T47D (cell line): ENCODE data around the gene COL9A3.
A peak's percentile ranks its signal among the peaks of the same experiment; 100 is the strongest.

Experiments
- DNase-seq, 2 experiments: peaks; one replicate each; pipeline versions ENCODE4 v3.0.0 to v3.0.0-alpha.2; 2011 to 2012; ENCODE audit warnings: low read depth in 1 of 2, low spot score in 1 of 2
- JUND ChIP-seq: IDR thresholded peaks from 2 replicates; pipeline ENCODE4 v1.6.1; 2012; ENCODE audit warnings: low read depth
- in situ Hi-C: cut with HindIII; loops from 2 replicates; pipeline ENCODE4 v1.10.0; 2016; ENCODE audit warnings: low sequenced_read_pairs, low pct_unique_long_range_greater_than_20kb

Gene COL9A3

GRCh38 chr20:62804021-62804626, 12.7 kb upstream of the COL9A3 start:
- in situ Hi-C loops: no loop called here
- TF ChIP-seq JUND: no peak
- DNase-seq: no peak

DNA sequence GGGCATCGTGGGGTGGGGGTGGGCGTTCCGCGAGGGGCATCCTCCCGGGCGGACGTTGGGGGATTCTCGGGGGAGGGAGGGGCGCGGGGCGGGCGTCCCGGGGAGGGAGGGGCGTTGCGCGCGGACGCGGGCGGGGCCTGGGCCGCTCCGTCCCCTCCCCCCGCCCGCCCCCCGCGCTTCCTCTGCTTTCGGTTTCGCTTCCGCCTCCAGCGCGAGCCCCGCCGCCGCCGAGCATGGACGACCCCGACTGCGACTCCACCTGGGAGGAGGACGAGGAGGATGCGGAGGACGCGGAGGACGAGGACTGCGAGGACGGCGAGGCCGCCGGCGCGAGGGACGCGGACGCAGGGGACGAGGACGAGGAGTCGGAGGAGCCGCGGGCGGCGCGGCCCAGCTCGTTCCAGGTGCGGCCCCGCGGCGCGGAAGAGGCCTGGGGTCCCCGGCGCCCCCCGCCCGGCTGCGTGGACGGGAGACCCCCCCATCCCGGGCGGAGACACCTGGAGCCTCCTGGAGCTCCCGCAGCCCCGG, 12.2 kb upstream of the COL9A3 start, which contains the start of gene OGFR:
TSS of gene OGFR (plus strand) at position 209 of the 528 bp plus-strand sequence. CDS start at position 234, 25 bp downstream.
- DNase-seq: peak; percentile 60 to 84
- in situ Hi-C loops: no loop called here

DNA sequence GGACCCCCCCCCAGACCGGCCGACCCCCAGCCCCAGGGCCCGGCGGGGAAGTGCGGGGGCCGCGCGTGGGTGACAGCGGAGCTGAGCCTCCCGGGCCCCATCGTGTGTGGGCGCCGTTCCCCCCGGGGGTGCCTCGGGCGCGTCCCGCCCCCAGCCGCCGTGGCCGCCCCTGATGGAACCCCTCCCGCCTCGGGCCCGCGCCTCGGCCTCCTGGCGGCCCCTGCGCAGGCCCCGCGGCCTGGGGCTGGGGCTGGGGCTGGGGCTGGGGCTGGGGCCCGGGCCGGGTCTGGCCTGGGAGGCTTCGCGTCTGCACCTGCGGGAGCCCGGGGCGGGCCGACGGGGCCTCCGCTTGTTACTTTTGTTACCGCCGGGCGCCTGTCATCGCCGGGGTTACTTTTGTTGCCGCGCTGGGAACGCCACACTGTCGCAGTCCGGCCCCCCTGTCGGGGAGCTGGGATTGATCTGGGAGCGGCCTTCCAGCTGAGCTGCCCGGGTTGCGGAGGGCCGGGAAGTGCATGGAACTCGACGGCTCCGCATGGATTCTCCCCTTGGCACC, 11.6 kb upstream of the COL9A3 start:
- no peak for TF ChIP-seq JUND
- DNase-seq: no peak
- in situ Hi-C loops: no loop called here

More for the DNA sequence above, 12.2 kb upstream of the COL9A3 start, which contains the start of gene OGFR:
- no peak for TF ChIP-seq JUND

GRCh38 chr20:62805711-62806382, 11.0 kb upstream of the COL9A3 start:
- in situ Hi-C loops: no loop called here
- no peak for TF ChIP-seq JUND
- DNase-seq: no peak

- in situ Hi-C loops: no loop called here
- TF ChIP-seq JUND: no peak
- DNase-seq: no peak
These were observed 10.3 kb upstream of the COL9A3 start for GRCh38 chr20:62806383-62807050.

DNA sequence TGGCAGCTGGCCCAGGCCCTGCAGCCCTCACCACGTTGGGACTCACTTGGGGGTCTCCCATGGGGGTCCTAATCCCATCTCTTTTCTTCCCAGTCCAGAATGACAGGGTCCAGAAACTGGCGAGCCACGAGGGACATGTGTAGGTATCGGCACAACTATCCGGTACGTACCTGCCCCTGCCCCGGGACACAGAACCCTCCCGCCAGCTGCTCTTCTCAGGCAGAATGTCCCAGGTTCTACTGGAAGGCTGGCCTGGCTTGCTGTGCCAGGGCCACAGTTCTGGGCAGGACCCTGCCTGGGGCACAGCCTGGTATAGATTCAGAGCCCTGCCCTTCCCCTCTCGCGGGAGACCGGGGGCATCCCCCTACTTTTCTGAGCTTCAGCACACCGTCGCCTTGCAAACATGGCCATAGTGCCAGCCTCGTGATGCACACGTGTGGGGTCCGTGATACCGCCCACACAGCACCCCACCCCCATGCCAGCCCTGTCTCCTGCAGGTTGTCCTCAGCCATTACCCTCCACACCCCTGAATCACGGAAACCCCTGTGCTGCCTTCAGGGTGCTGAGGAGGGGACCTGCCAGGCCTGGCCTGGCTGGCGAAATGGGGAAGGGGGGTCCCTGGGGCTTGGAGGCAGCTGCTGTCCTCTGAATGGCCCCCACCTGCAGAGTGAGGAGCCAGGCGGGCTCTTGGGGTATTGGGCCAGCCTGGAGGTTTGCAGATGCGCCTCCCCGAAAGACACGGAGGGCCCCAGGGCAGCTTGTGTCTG, 9.2 kb upstream of the COL9A3 start:
- no peak for TF ChIP-seq JUND
- DNase-seq: no peak
- in situ Hi-C loops: no loop called here

- TF ChIP-seq JUND: no peak
- in situ Hi-C loops: no loop called here
- DNase-seq: peak; percentile 68 to 85
These were observed 8.5 kb upstream of the COL9A3 start for GRCh38 chr20:62808211-62808865.

GRCh38 chr20:62809530-62810428, 7.1 kb upstream of the COL9A3 start:
- no peak for DNase-seq
- in situ Hi-C loops: no loop called here
- TF ChIP-seq JUND: no peak

GRCh38 chr20:62811320-62811719, 5.5 kb upstream of the COL9A3 start:
- no peak for TF ChIP-seq JUND
- in situ Hi-C loops: no loop called here
- DNase-seq: no peak

GRCh38 chr20:62811720-62812119, 5.1 kb upstream of the COL9A3 start:
- in situ Hi-C loops: no loop called here

More at GRCh38 chr20:62811720-62812119, 5.1 kb upstream of the COL9A3 start:
- no peak for TF ChIP-seq JUND
- no peak for DNase-seq
